Measurements from ENCODE around the gene C1QA.

- TF ChIP-seq MYC (IDR thresholded peaks at IDR 0.05; ENCODE audit: low read depth, low read length): no peak
- TF ChIP-seq POLR2A (IDR thresholded peaks at IDR 0.05; ENCODE audit: extremely low read depth, insufficient read length): no peak
- TF ChIP-seq CTCF (IDR thresholded peaks at IDR 0.05; ENCODE audit: low read depth, low read length): no peak
Measured at GRCh38 chr1:22650089-22650693, 13.8 kb downstream of the C1QA start.

All from NB4 (cell line).